NCI-H2029 treated with DMSO at 0.1 percent for 48 hours (cell line): ENCODE results near the gene STK35.
"Not testable (repeated sequence)": the region's sequence is repeated elsewhere in the genome, so short reads cannot be mapped to it uniquely, and the experiment has no call there.

ENCODE experiments used
- DNase-seq: peaks from one replicate; lab custom pipeline; 2025; lab: John Stamatoyannopoulos, UW

STK35 gene

DNA sequence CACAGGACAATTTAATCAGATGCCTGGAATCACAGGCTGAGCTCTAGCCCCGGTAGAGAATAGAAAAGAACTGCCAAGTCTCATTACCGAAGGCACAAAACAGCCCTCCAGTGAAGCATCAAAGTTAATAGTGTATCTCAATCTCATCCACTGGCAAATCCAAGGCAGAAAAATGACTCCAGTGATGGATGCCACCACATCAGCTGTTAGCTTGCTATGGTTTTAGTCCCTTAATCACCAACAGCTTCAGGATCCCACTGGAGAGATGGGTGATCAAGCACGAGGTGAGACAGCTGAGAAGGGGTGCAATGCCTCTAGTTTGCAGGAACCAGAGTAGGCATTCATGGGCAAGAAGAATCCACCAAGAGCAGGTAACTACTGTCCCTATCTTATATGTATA lies 81.8 kb downstream of the STK35 start:
- no peak for DNase-seq

GRCh38 chr20:2184933-2185332 lies 83.3 kb downstream of the STK35 start:
- DNase-seq: not testable (repeated sequence)

- no peak for DNase-seq
These were observed 94.0 kb downstream of the STK35 start for GRCh38 chr20:2195614-2196013.

DNA sequence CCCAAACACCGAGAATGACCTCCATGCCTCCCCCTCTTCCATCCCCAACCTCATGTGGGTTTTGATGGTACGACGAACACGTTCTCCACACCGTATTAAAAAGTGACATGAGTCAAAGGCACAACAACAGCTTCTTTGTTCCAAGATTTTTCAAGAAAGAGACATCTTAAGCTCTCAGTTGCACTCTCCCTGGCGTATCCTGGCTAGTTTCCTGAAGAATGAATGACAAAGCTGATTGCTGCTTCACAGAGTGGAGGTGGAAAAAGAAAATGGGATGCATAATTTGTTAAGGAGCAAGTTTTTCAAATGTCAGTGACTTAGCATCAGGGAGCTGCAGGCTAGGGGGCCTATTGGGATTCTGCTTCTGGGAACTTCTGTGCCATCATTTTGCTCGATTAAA lies 95.5 kb downstream of the STK35 start:
- no peak for DNase-seq
